Psoas muscle (tissue), 8 donors: ENCODE results near the gene ZNF274. TPM values are rescaled to one million over a fixed set of nuclear protein-coding genes. Genes with fewer than 3 reads are reported as not detected.

ENCODE experiments used
- ATAC-seq, 4 donors: fragments of 200-7000 bp; cut with Tn5 transposase; one replicate each; pipeline ENCODE4 v1.9.1; 2020; ENCODE audit warnings: moderate library complexity in 3 of 4, mild to moderate bottlenecking in 2 of 4
- DNase-seq, 2 donors: peaks; one replicate each; pipeline ENCODE4 v3.0.0-alpha.2; 2020
- H3K27ac ChIP-seq: fragments of 200-600 bp; one replicate; pipeline ENCODE4 v1.8.0; 2022
- H3K27me3 ChIP-seq, 3 donors: fragments of 200-600 bp in 1 of 3; one replicate each; pipeline versions ENCODE4 v1.6.1 to v1.8.0; 2013 to 2022; ENCODE audit warnings: low read length in 2 of 3, mild to moderate bottlenecking in 2 of 3, moderate library complexity in 1 of 3; ENCODE audit not compliant: insufficient read depth in 3 of 3
- H3K36me3 ChIP-seq, 2 donors: fragments of 200-600 bp in 1 of 2; one replicate each; pipeline versions ENCODE4 v1.6.1 to v1.8.0; 2013 to 2022; ENCODE audit warnings: low read depth in 1 of 2, mild to moderate bottlenecking in 1 of 2, moderate library complexity in 1 of 2; ENCODE audit not compliant: insufficient read depth in 1 of 2
- H3K4me1 ChIP-seq: fragments of 200-600 bp; one replicate; pipeline ENCODE4 v1.8.0; 2022
- H3K4me3 ChIP-seq: fragments of 200-600 bp; one replicate; pipeline ENCODE4 v1.8.0; 2022; ENCODE audit warnings: mild to moderate bottlenecking
- H3K9me3 ChIP-seq: fragments of 200-600 bp; one replicate; pipeline ENCODE4 v1.8.0; 2022
- CTCF ChIP-seq: fragments of 200-600 bp; IDR thresholded peaks from one replicate; pipeline ENCODE4 v1.8.0; 2022; ENCODE audit warnings: antibody characterized with exemption
- WGBS, 3 donors: extraction: QIAGEN DNeasy Blood & Tissue Kit; methylation state at CpG; one replicate each; pipeline versions ENCODE4 v1.1.6 to v1.1.7; 2013; 5-methylcytosine and 5-hydroxymethylcytosine counted together
- intact Hi-C, 2 donors: fragments of 100-400 bp; cut with DNase I; formaldehyde crosslinking; loops; one replicate each; pipeline versions ENCODE4 v1.11.0 to v1.14.2; 2022
- polyA plus RNA-seq, 3 donors: library from polyadenylated mRNA; stranded (reverse); fragments of 200-250 nt; gene quantifications; one replicate each; pipeline ENCODE4 v1.2.3, GENCODE V29; 2013
- total RNA-seq, 4 donors: library from RNA; stranded (reverse); fragmentation: NEBNext Ultra II Directional in 2 of 4; extraction: Animal tissue kit (Norgen Biotek cat#: 25700) in 2 of 4; gene quantifications; one replicate each; pipeline versions ENCODE4 v1.2.1 to v1.2.4, GENCODE V29; 2021 to 2023
- donor health status: healthy with polysubstance abuse.
- donor health status: DM: no; HTN: no; CAD: no; lungs with moderate emphysema.
- donor health status: Bipolar disorder and iron deficiency.
- donor health status: healthy.
- donor health status: DM: yes; HTN: yes; CAD: no.
- donor health status: DM: no; HTN: no; CAD: no.
- donor health status: DM: no; HTN: no; CAD: no.
- donor health status: DM: yes; HTN: yes; CAD: no.

ZNF274 gene
- total and polyA plus RNA-seq, 7 donors = 11.2 to 20.5 (median 14.7) TPM

- peaks cover 100% of the 10 kb centered on the region for H3K9me3 ChIP-seq
- WGBS, 3 donors = 25 to 39% (median 26%) methylated on average over 15 of the region's 15 CpGs
- no peak overlapping the region for H3K27ac ChIP-seq
- H3K4me1 ChIP-seq = no peaks in the 10 kb centered on the region
- H3K27me3 ChIP-seq = peaks cover 0 to 2% (median 0%) of the 10 kb centered on the region in 3 donors
- intact Hi-C loops = no loop called here
- TF ChIP-seq CTCF = no peak
- ATAC-seq (no peak), DNase-seq (no peak)
- peaks cover 39 to 54% of the 10 kb centered on the region in 2 donors for H3K36me3 ChIP-seq
- H3K4me3 ChIP-seq = no peak overlapping the region
Measured at GRCh38 chr19:58204566-58204965, 21.7 kb downstream of the ZNF274 start.

- Histone ChIP-seq H3K27ac (no peak overlapping the region), H3K4me1 (no peaks in the 10 kb centered on the region), H3K9me3 (peaks cover 100% of the 10 kb centered on the region), H3K27me3 (peaks cover 0 to 2% (median 0%) of the 10 kb centered on the region in 3 donors), H3K4me3 (no peak overlapping the region), H3K36me3 (peaks cover 61 to 84% of the 10 kb centered on the region in 2 donors)
- intact Hi-C loops = no loop called here
- WGBS, 3 donors = 94 to 97% (median 97%) methylated on average over 8 of the region's 8 CpGs
- no peak for TF ChIP-seq CTCF
- ATAC-seq (no peak), DNase-seq (no peak)
Measured at GRCh38 chr19:58209577-58209976, 26.7 kb downstream of the ZNF274 start.

- H3K4me1 ChIP-seq = no peaks in the 10 kb centered on the region
- 98% methylated on average over 17 of the region's 17 CpGs for WGBS, 3 donors
- peaks cover 100% of the 10 kb centered on the region for H3K9me3 ChIP-seq
- no peak overlapping the region for H3K4me3 ChIP-seq
- DNase-seq (no peak), ATAC-seq (no peak)
- peaks cover 47 to 62% of the 10 kb centered on the region in 2 donors for H3K36me3 ChIP-seq
- H3K27ac ChIP-seq = no peak overlapping the region
- no peaks in the 10 kb centered on the region for H3K27me3 ChIP-seq
- TF ChIP-seq CTCF = no peak
- intact Hi-C loops = no loop called here
Measured at GRCh38 chr19:58212336-58213074, 29.6 kb downstream of the ZNF274 start.

GRCh38 chr19:58213075-58213369 is 30.2 kb downstream of the ZNF274 start:
- H3K36me3 ChIP-seq = peaks cover 42 to 57% of the 10 kb centered on the region in 2 donors

More at GRCh38 chr19:58213075-58213369, 30.2 kb downstream of the ZNF274 start:
- H3K4me1 ChIP-seq = no peaks in the 10 kb centered on the region
- H3K27ac ChIP-seq = no peak overlapping the region
- ATAC-seq (no peak), DNase-seq (no peak)
- TF ChIP-seq CTCF = no peak
- H3K27me3 ChIP-seq = no peaks in the 10 kb centered on the region
- peaks cover 100% of the 10 kb centered on the region for H3K9me3 ChIP-seq
- 93 to 96% (median 96%) methylated on average over 1 of the region's 1 CpG for WGBS, 3 donors
- intact Hi-C loops = no loop called here
- H3K4me3 ChIP-seq = no peak overlapping the region
